NCI-H1092 treated with DMSO at 0.1 percent for 48 hours (cell line): ENCODE results near the gene SHROOM4.

Experiments used
- DNase-seq: peaks from one replicate; lab custom pipeline; 2025; lab: John Stamatoyannopoulos, UW

SHROOM4 gene

GRCh38 chrX:50707955-50708699 is 105.9 kb downstream of the SHROOM4 start:
- no peak for DNase-seq

- DNase-seq, result no peak
These were observed 106.6 kb downstream of the SHROOM4 start for GRCh38 chrX:50707405-50707804.

- DNase-seq, result no peak
These were observed 109.0 kb downstream of the SHROOM4 start for GRCh38 chrX:50705042-50705441.

GRCh38 chrX:50704360-50704759 is 109.6 kb downstream of the SHROOM4 start:
- no peak for DNase-seq

- DNase-seq, result no peak
These were observed 113.1 kb downstream of the SHROOM4 start for GRCh38 chrX:50700921-50701320.

GRCh38 chrX:50698944-50699343 is 115.0 kb downstream of the SHROOM4 start:
- no peak for DNase-seq

GRCh38 chrX:50697691-50698090 is 116.3 kb downstream of the SHROOM4 start:
- DNase-seq, result no peak

- DNase-seq, result peak; percentile 46
These were observed 122.2 kb downstream of the SHROOM4 start for GRCh38 chrX:50691820-50692219.

- DNase-seq, result no peak
These were observed 129.1 kb downstream of the SHROOM4 start for GRCh38 chrX:50684871-50685270.

- DNase-seq, result peak; percentile 28
These were observed 133.0 kb downstream of the SHROOM4 start for GRCh38 chrX:50680990-50681389.

- DNase-seq, result no peak
These were observed 136.2 kb downstream of the SHROOM4 start for GRCh38 chrX:50677789-50678188.

GRCh38 chrX:50671661-50672060 is 142.3 kb downstream of the SHROOM4 start:
- DNase-seq, result no peak

- no peak for DNase-seq
These were observed 145.1 kb downstream of the SHROOM4 start for GRCh38 chrX:50668860-50669259.

- no peak for DNase-seq
These were observed 165.8 kb downstream of the SHROOM4 start for GRCh38 chrX:50648156-50648555.

- DNase-seq, result no peak
These were observed 169.5 kb downstream of the SHROOM4 start for GRCh38 chrX:50644496-50644895.

- no peak for DNase-seq
These were observed 170.4 kb downstream of the SHROOM4 start for GRCh38 chrX:50643525-50644137.

GRCh38 chrX:50638123-50638522 is 175.9 kb downstream of the SHROOM4 start:
- no peak for DNase-seq

GRCh38 chrX:50635817-50636365 is 178.1 kb downstream of the SHROOM4 start:
- peak; percentile 30 for DNase-seq

- DNase-seq, result no peak
These were observed 178.8 kb downstream of the SHROOM4 start for GRCh38 chrX:50635162-50635561.

- no peak for DNase-seq
These were observed 184.2 kb downstream of the SHROOM4 start for GRCh38 chrX:50629774-50630173.

GRCh38 chrX:50627696-50628095 is 186.3 kb downstream of the SHROOM4 start:
- no peak for DNase-seq

GRCh38 chrX:50626432-50626831 is 187.6 kb downstream of the SHROOM4 start:
- DNase-seq, result no peak

- no peak for DNase-seq
These were observed 191.2 kb downstream of the SHROOM4 start for GRCh38 chrX:50622751-50623150.
